Colon (tissue), 2 donors: ENCODE measurements around the gene OR2W1.

Source experiments
- FAIRE-seq: peaks from 2 replicates; lab custom pipeline; 2012; peaks lifted over from hg19 to GRCh38; lab: Jason Lieb, UNC
- donor health status: control.
- donor health status: control.

The OR2W1 gene, protein sequence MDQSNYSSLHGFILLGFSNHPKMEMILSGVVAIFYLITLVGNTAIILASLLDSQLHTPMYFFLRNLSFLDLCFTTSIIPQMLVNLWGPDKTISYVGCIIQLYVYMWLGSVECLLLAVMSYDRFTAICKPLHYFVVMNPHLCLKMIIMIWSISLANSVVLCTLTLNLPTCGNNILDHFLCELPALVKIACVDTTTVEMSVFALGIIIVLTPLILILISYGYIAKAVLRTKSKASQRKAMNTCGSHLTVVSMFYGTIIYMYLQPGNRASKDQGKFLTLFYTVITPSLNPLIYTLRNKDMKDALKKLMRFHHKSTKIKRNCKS

GRCh38 chr6:29045075-29045474 is at the start of gene OR2W1:
Gene OR2W1 (minus strand): TSS chr6:29045175. CDS start chr6:29045175, 0 bp downstream.
- FAIRE-seq = no peak

GRCh38 chr6:29092957-29093356 is 48.0 kb upstream of the OR2W1 start:
- no peak for FAIRE-seq

DNA sequence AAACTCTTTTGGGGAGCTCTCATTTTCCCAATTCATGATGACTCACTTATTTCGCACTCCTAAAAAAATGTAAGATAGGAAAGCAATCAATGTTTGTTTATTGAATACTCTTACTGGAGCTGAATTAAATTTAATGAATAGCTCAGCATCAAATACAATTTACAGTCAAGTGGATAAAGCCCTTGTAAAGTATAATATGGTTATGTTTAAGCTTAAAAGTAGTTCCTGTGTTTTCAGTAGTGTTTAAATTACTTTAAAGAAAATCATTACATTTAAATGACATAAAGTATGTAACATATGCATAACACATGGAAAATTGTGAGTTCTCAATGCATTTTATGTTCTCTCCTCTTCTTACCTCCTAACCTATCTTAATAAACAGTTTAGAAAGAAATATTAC is 42.2 kb upstream of the OR2W1 start, which contains the start of gene OR2B3:
Gene OR2B3, minus strand, starts transcription at position 101 of the 400 bp plus-strand sequence. Its CDS starts 65 bp downstream, at position 36.
- FAIRE-seq = no peak

- no peak for FAIRE-seq
These were observed 37.5 kb upstream of the OR2W1 start for GRCh38 chr6:29082457-29082856.

DNA sequence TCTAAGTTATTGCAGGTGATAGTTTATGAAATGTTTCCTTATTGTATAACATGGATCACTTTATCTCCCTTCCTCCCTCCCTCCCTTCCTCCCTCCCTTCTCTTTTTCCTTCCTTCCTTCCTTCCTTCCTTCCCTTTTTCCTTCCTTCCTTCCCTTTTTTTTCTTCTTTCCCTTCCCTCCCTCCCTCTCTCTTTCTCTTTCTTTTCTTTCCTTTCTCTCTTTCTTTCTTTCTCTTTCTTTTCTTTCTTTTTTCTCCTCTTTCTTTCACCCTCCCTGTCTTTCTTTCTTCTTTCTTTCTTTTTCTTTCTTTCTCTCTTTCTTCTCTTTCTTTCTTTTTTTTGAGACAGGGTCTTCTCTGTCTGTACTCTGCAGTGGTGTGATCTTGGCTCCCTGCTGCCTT is 36.3 kb upstream of the OR2W1 start:
- FAIRE-seq = no peak

DNA sequence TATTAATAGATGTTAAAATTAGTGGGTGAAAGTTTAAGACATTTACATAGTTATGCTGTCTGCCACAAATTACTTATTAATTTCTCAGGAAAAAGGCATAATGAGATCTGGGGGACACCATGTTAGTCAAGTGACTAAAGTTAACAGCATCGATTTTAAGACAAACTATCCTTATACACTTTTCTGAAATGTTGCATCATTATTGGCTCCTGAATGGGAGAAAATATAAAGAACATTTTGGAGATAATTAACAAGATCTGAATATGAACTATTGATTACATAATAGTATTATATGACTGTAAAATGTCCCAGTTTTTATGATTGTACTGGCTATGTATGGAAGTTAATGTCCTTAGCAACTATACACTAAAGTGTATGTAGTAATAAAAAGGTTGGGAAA is 34.2 kb upstream of the OR2W1 start:
- no peak for FAIRE-seq

GRCh38 chr6:29071831-29072723 is 27.1 kb upstream of the OR2W1 start:
- no peak for FAIRE-seq

DNA sequence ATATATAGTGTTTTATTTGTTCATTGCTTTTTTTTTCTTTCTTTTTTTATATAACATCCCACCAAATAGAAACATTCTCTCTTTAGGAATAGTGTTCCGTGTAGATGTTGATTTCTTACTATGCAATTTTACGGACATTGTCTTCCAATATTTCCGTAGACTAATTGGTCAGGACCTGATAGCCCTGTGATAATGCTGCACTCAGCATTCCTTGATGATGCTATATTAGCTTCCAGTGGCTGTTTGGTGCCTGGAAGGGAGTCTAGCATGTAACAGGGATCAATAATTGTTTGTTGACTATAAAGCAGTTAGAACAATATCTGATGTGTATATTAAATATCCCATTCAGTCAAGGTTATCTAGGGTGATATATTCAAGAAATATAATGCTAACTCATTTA is 6.7 kb upstream of the OR2W1 start:
- no peak for FAIRE-seq

GRCh38 chr6:29035951-29036350 is 9.0 kb downstream of the OR2W1 start:
- FAIRE-seq = no peak

DNA sequence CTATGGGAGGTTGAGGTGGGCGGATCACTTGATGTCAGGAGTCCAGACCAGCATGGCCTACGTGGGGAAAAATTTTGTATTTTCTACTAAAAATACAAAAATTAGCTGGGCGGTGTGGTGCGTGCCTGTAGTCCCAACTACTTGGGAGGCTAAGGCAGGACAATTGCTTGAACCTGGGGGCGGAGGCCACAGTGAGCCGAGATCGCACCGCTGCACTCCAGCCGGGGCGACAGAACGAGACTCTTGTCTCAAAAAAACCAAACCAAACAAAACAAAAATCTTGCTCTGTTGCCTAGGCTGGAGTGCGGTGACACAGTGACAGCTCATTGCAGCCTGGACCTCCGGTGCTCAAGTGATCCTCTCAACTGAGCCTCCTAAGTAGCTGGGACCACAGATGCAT is 16.2 kb downstream of the OR2W1 start:
- no peak for FAIRE-seq

- FAIRE-seq = no peak
These were observed 18.9 kb downstream of the OR2W1 start for GRCh38 chr6:29025927-29026585.

DNA sequence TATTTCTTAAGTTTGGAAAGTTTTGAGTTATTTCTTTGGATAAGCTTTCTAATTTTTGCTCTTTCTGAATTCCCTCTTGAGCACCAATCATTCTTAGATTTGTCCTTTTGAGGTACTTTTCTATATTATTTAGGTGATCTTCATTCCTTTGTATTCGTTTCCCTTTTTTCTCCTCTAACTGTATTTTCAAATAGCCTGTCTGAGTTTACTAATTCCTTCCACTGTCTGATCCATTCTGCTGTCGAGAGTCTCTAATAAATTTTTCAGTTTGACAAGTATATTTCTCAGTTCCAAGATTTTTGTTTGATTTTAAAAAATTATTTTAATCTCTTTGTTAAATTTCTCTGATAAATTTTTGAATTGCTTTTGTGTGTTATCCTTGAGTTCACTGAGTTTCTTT is 23.5 kb downstream of the OR2W1 start:
- no peak for FAIRE-seq

- no peak for FAIRE-seq
These were observed 25.3 kb downstream of the OR2W1 start for GRCh38 chr6:29019629-29020028.

DNA sequence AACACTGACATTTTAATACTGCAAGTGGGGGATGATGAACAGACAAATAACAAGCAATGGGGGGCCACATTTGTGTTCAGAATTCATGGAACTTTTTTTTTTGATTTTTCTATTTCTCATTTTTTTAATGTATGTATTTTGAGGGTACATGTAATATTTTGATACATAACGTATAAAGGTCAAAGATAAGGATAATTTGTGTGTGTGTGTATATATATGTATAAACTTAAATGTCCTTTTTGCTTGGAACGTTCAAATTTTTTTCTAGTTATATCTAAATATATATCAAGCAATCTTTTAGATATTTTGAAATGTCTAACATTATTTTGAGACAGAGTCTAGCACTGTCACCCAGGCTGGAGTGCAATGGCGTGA is 27.6 kb downstream of the OR2W1 start:
- FAIRE-seq = no peak

- no peak for FAIRE-seq
These were observed 28.2 kb downstream of the OR2W1 start for GRCh38 chr6:29016559-29017427.

DNA sequence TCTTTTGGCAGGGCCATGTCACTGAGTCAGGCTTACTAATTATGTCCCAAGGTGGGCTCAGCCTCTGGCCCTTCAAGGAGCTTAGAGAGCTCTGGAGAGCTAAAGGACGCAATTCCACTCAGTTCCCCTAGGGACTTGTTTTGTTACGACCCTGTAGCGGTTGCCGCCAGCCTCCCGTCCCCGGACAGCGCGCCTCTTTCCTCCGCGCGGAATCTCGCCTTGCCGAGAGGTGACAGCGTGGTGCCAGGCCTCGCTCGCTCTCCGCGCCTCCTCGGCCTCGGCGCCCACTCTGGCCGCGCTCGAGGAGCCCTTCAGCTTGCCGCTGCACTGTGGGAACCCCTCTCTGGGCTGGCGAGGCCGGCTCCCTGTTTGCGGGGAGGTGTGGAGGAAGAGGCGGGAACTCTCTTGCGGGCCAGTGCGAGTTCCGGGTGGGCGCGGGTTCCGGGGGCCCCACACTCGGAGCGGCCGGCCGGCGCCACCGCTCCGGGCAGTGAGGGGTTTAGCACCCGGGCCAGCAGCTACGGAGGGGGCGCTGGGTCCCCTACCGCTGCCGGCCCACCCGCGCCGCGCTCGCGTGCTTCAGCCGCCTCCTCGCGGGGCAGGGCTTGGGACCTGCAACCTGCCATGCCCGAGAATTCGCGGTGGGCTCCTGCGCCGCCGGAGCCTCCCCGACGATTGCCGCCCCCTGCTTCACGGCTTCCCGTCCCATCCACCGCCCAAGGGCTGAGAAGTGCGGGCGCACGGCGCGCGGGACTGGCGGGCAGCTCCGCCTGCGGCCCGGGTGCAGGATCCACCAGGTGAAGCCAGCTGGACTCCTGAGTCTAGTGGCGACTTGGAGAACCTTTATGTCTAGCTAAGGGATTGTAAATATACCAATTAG is 30.0 kb downstream of the OR2W1 start:
- FAIRE-seq = no peak

DNA sequence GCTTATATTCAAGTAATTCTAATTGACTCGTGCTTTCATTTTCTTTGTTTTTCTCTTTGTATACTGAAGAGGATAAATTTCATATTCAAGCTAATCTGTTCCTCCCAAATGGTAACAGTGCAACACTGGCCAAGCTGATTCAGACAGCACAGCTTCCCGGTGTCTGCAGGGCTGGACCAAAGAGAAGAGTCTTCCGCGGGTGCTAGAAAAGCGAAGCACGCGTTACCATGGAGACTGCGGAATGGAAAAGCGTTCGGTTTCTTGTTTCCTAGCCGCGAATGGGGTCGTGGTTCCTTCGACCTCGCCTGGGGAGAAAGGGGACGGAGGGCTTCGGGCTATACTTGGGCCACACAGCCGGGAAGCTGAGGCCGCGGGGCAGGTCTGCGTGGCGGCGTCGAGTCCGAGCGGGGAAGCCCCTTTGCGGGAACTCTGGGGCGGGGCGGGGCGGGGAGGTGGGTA is 33.7 kb downstream of the OR2W1 start:
- no peak for FAIRE-seq

GRCh38 chr6:29009358-29009757 is 35.6 kb downstream of the OR2W1 start:
- no peak for FAIRE-seq

DNA sequence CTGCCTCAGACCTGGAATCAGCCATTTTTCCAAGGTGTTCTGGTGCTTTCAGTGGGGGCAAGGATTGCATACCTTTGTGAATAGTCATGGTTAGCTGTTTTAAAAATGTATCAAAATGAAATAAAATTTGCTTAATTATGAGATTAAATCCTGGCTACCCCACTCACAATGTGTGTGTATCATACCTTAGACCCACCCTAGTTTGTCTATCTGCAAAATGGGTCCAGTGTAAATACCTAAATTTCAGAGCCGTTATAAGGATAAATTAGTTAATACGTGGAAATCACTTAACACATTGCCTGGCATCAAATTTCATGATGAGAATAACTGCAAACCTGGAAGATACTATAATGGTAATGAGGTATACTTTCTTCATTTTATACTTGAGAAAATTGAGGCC is 36.9 kb downstream of the OR2W1 start:
- FAIRE-seq = no peak

GRCh38 chr6:29005183-29005885 is 39.6 kb downstream of the OR2W1 start, which contains the start of gene ZNF311:
Gene ZNF311 (minus strand): TSS chr6:29005315. CDS start chr6:29003954, 1,361 bp downstream.
- no peak for FAIRE-seq
